Erythroblast (primary cell): ENCODE data around the gene SORT1.

Source experiments
- DNase-seq, 2 experiments: peaks; one replicate each; lab custom pipeline; 2025; lab: John Stamatoyannopoulos, UW
- GATA1 ChIP-seq: IDR thresholded peaks from 2 replicates; pipeline ENCODE4 v1.6.1; 2011; ENCODE audit warnings: low read depth, mild to moderate bottlenecking, control low read depth, low read length, moderate library complexity
- POLR2A ChIP-seq: IDR thresholded peaks from 2 replicates; pipeline ENCODE4 v1.6.1; 2011; ENCODE audit warnings: mild to moderate bottlenecking, low read length

Gene SORT1

GRCh38 chr1:109261578-109261977 lies 136.1 kb downstream of the SORT1 start:
- DNase-seq, result no peak
- TF ChIP-seq GATA1 (no peak), POLR2A (no peak)

- TF ChIP-seq GATA1, result no peak
- TF ChIP-seq POLR2A, result no peak
Measured at GRCh38 chr1:109261006-109261405, 136.7 kb downstream of the SORT1 start.

GRCh38 chr1:109259674-109260557 lies 137.8 kb downstream of the SORT1 start:
- DNase-seq, result no peak
- TF ChIP-seq GATA1, result no peak

More at GRCh38 chr1:109261006-109261405, 136.7 kb downstream of the SORT1 start:
- no peak for DNase-seq
